A673 (cell line): ENCODE results near the gene ADRA2A.

Experiments used
- EZH2 ChIP-seq: fragments of 200-600 bp; sonication (generic); IDR thresholded peaks from 2 replicates; pipeline ENCODE4 v1.6.1; 2017; ENCODE audit warnings: borderline replicate concordance, low read depth, mild to moderate bottlenecking, mixed read lengths, antibody characterized with exemption, low read length; ENCODE audit not compliant: poor library complexity, severe bottlenecking
- TF ChIP-seq, protein P1 (sequence below): fragments of 300-800, 200-600 bp; sonication (generic); conservative IDR thresholded peaks from 2 replicates; pipeline ENCODE4 v1.5.1; 2017; ENCODE audit warnings: low read depth, mild to moderate bottlenecking, antibody characterized with exemption, low read length, moderate library complexity, mixed read lengths

DNA sequence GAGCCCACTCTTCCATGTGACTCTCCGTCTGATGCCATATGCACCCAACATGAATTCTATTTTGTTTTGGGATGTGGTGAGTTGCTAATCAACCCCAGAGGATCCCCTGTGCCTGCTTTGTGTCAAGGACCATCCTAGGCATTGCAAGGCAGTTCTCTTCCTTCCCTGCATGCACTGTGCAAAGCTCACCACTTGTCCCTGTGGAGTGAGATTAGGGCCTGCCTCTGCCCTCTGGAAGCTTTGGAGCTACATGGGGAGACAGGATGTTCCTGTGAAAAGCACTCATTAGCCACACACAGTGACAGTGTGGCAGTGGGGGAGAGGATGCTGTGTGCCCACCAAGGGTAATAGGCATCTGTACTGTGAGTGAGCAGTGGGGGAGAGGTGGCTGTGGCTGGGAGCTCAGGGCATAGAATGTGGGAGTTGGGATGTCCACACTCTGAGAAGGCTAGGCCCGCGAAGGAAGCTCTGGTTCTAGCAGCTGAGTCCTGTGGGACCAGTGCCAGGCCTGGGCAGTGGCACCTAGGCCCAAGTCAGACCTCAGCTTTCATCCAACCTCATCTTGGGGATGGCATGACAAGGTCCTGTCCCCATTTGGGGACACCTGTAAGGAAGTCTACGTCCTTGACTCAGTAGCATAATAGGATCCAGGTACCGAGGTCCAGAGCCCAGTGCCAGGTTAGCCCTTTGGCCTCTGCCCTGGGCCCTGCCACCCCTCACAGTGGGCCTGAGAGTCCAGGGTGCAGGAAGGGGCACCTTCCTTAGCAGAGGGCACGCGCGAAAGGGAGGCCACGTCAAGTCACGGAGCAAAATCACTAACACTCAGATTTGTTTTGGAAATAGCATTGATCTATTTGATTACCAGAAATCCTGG lies 6.6 kb downstream of the ADRA2A start:
- TF ChIP-seq, protein P1, sequence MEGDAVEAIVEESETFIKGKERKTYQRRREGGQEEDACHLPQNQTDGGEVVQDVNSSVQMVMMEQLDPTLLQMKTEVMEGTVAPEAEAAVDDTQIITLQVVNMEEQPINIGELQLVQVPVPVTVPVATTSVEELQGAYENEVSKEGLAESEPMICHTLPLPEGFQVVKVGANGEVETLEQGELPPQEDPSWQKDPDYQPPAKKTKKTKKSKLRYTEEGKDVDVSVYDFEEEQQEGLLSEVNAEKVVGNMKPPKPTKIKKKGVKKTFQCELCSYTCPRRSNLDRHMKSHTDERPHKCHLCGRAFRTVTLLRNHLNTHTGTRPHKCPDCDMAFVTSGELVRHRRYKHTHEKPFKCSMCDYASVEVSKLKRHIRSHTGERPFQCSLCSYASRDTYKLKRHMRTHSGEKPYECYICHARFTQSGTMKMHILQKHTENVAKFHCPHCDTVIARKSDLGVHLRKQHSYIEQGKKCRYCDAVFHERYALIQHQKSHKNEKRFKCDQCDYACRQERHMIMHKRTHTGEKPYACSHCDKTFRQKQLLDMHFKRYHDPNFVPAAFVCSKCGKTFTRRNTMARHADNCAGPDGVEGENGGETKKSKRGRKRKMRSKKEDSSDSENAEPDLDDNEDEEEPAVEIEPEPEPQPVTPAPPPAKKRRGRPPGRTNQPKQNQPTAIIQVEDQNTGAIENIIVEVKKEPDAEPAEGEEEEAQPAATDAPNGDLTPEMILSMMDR: no peak
- TF ChIP-seq EZH2: no peak
